ENCODE data around the gene CYB5R4.

DNA sequence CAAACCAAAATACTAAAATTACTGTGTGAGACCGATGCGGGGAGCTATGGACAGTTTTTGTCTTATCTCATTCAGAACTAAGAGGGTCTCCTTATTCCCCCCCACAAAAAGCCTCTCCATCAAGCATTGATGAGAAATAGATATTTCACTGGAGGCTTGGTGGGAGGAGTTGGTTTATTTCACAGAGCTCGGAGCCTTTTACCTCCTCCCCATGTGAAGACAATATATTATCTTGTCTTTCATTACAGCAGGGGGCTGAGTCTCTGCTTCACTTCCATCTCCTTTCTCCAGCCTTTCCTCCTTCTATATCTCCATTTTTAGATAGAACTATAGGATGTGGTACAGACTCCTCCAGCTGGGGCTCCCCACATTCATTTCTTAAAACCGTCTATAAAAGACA, 144.2 kb downstream of the CYB5R4 start:
- TF ChIP-seq, protein P1, sequence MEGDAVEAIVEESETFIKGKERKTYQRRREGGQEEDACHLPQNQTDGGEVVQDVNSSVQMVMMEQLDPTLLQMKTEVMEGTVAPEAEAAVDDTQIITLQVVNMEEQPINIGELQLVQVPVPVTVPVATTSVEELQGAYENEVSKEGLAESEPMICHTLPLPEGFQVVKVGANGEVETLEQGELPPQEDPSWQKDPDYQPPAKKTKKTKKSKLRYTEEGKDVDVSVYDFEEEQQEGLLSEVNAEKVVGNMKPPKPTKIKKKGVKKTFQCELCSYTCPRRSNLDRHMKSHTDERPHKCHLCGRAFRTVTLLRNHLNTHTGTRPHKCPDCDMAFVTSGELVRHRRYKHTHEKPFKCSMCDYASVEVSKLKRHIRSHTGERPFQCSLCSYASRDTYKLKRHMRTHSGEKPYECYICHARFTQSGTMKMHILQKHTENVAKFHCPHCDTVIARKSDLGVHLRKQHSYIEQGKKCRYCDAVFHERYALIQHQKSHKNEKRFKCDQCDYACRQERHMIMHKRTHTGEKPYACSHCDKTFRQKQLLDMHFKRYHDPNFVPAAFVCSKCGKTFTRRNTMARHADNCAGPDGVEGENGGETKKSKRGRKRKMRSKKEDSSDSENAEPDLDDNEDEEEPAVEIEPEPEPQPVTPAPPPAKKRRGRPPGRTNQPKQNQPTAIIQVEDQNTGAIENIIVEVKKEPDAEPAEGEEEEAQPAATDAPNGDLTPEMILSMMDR (conservative IDR thresholded peaks at IDR 0.05), result no peak
- TF ChIP-seq ZFX (IDR thresholded peaks at IDR 0.05), result no peak

All from C4-2B (cell line).